Activated T-cell treated with anti-CD3 and anti-CD28 coated beads for 24 hours (primary cell): ENCODE data around the gene MRPL19.

ENCODE experiments used
- DNase-seq: peaks from one replicate; pipeline ENCODE4 v3.0.0-alpha.2; 2020; ENCODE audit warnings: low read depth

The MRPL19 gene

DNA sequence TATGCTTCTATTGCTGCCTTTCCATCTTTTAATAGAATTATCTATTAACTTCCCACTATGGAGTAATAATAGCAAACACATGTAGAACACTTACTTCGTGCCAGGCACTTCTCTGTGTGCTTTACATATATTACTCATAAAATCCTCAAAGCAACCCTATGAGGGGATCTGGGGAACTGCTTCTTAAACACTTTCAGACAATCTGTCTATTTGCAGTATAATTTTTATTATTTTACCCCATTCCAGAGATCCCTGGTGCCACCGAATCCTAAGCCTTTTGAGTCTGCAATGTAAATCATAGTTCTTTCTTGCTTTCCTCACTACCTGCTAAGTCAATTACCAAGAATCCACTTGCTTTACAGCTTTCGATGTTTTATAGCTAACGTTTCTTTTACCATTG is 89.7 kb downstream of the MRPL19 start:
- DNase-seq: no peak

DNA sequence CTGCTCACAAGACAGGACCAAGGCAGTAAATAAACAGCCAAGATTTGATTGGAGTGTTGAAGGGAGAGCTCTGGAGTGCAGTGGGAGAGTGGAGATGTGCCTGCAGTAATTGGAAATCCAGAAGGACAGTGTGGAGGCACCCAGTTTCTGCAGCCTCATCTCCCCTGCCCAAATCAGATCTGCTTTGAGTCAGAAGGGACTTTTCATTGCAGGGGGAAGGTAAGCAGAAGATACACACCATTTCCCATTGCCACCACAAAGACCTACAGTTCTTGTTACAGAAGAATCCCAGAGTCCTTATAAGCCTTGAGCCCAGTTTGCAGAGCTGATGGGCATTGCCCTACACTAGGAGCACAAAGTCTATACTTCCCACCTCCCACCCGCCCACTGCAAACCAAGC is 91.4 kb downstream of the MRPL19 start:
- DNase-seq: no peak
